Measurements from ENCODE around the gene SLC25A21. TPM values are rescaled to one million over a fixed set of nuclear protein-coding genes. Genes with fewer than 3 reads are reported as not detected.

Gene SLC25A21
- total RNA-seq, 2 experiments from 2014 or later: not detected

DNA sequence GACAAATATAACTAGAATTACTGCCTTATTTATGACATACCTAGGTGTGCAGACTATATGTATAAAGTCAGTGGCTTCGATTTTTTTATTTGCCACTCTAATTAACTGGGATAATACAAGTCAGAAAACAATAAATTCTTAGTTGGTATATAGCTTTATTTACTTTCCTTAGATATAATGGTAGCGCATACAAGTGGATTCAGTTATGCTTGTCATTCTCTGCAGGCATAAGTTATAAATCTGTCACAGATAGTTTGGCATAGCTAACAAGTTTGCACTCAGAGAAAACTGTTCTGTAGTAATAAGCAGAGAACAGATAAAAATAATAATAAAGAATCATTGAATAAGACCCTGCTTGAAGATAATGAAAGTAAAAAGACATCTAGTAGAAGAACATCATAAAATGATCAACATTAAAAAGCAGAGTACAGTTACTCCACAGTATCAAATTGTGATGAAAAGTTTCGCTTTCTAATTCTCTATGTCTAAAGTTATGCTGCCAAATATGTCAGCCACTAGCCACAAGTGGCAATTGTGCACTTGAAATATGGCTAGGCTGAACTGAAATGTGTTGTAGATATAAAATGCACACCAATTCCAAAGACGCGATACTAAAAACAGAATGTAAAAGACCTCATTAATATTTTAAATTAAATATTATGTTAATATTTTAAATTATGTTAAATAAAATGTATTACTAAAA lies 224.1 kb downstream of the SLC25A21 start:
- Mint-ChIP-seq H3K36me3 (ENCODE audit: low read depth) (no peaks in the 10 kb centered on the region), H3K27ac (no peak overlapping the region), H3K27me3 (ENCODE audit: low read depth) (peaks cover 5% of the 10 kb centered on the region), H3K4me3 (no peak overlapping the region), H3K4me1 (ENCODE audit: low read depth) (no peaks in the 10 kb centered on the region), H3K9me3 (no peaks in the 10 kb centered on the region)
- intact Hi-C loops (cut with micrococcal nuclease): loop anchor here (10.0 kb wide), 1 partner anchor 1064 kb away; no protein-coding TSS in a partner anchor
- CTCF ChIA-PET: interaction anchor here (0.7 kb wide), 1 partner anchor 202 kb away, joined by 3 read pairs; no protein-coding TSS in a partner anchor
- DNase-seq: no peak

DNA sequence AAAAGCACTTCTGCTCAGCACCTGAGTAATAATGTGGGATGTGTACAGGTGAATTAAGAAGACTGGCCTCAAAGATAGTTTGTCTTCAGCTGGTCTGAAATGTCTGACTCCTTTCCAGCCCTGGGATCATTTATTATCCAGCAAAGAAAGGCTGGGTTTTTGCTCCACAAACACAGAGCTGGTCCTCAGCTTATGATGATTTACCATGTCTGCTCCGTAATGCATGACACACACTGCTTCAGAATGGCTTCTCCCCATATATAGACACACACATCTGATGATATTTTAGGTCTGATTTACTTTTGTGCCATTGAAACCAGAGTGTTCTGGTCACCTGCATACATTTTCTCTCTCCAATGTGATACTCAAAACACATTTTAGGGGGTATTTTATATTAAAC lies 225.0 kb downstream of the SLC25A21 start:
- CTCF ChIA-PET: interaction anchor here (0.6 kb wide), 1 partner anchor 469 kb away, joined by 3 read pairs; no protein-coding TSS in a partner anchor
- H3K9me3 Mint-ChIP-seq: no peaks in the 10 kb centered on the region
- no peak overlapping the region for H3K27ac Mint-ChIP-seq
- H3K4me1 Mint-ChIP-seq (ENCODE audit: low read depth): no peaks in the 10 kb centered on the region
- no peak overlapping the region for H3K4me3 Mint-ChIP-seq
- peaks cover 5% of the 10 kb centered on the region for H3K27me3 Mint-ChIP-seq (ENCODE audit: low read depth)
- no peaks in the 10 kb centered on the region for H3K36me3 Mint-ChIP-seq (ENCODE audit: low read depth)
- no peak for DNase-seq
- intact Hi-C loops (cut with micrococcal nuclease): loop anchor here (10.0 kb wide), 1 partner anchor 1063 kb away; no protein-coding TSS in a partner anchor

DNA sequence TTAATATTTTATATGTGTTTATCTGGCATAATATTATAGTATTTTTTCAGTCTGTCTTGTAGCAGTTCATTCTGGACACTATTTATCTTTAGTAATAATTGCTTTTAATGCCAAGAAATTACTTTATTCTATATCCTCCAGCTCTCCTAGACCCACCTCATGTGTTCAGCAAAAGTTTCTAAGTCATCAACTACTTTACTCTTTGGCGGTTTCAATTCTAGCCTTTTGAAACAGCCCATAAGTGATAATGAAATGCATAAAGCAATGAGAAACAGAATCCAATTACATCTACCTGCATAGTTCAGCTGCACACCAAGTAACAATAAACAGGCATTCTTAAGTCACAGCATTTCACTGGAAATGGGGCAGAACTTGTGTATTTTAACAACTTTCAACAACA lies 225.5 kb downstream of the SLC25A21 start:
- Mint-ChIP-seq H3K4me3 (no peak overlapping the region), H3K27me3 (ENCODE audit: low read depth) (peaks cover 5% of the 10 kb centered on the region), H3K36me3 (ENCODE audit: low read depth) (no peaks in the 10 kb centered on the region), H3K4me1 (ENCODE audit: low read depth) (no peaks in the 10 kb centered on the region), H3K9me3 (no peaks in the 10 kb centered on the region), H3K27ac (no peak overlapping the region)
- intact Hi-C loops (cut with micrococcal nuclease): loop anchor here (10.0 kb wide), 1 partner anchor 1062 kb away; no protein-coding TSS in a partner anchor
- DNase-seq: no peak
- CTCF ChIA-PET: no interaction called here

DNA sequence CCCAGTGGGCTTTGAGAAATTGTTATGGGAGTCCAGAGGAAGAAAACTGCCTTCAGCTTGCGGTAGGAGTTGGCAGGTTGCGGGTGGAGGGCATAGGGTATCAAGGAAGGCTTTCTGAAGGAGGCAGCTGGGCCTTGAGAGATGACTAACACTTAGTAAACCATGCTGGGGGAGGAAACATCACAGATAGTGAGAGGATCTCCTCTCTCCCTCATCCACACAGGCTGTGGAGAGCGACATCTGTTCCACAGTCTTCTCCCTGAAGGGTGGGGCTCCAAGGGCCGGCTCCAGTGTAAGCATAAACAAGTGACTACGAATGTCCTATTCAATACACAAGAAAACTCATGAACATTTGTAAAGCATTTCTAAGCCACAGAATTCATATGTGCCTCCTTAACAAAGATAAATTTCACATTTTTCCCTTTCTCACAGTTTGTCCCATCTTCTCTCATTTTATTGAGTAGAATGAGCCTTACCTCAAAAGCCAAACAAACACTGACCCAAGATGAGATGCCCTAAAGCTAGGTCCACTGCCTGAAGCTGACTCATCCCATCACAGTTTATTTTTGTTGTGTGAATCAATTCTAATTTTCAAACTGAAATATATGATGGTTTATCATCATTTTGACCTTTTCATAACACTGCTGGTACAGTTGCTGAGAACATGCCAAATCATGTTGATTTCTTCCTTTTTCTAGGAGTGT lies 227.9 kb downstream of the SLC25A21 start:
- Mint-ChIP-seq H3K4me3 (no peak overlapping the region), H3K4me1 (ENCODE audit: low read depth) (no peaks in the 10 kb centered on the region), H3K27me3 (ENCODE audit: low read depth) (peaks cover 7% of the 10 kb centered on the region), H3K9me3 (no peaks in the 10 kb centered on the region), H3K27ac (no peak overlapping the region), H3K36me3 (ENCODE audit: low read depth) (no peaks in the 10 kb centered on the region)
- CTCF ChIA-PET: no interaction called here
- no peak for DNase-seq
- intact Hi-C loops (cut with micrococcal nuclease): loop anchor here (10.0 kb wide), 1 partner anchor 1060 kb away; no protein-coding TSS in a partner anchor

DNA sequence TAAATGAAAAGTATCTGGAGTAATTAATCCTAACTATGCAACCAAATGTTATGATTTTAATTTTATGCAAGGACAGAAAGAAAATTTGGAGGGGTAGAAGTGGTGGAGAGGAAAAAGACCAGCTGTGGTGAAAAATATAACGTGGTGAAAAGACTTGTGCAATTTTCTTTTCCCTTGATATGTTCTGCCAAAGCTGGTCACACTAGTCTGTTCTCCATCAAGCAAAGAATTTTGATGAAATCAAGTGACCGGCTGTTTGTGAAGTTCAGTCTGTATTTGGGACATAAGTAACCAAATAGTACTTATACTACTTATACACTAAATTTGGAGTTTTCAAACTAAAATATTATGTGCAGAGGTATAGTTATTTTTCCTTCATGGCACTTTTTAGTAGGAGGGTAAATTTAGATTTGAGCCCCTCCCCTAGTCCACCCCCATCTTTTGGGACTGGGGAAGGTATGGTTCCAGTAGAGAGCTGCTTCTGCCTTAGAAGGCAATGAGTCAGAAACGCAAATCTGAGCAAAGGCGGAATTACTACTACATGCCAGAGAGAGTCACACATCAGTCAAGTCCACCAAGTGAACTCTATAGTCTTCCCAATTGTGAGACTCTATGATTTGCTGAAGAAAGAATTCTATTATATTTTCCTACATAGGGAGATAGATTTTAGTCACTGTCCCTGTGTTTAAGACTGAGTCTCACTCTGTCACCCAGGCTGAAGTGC lies 229.7 kb downstream of the SLC25A21 start:
- CTCF ChIA-PET: interaction anchor here (0.7 to 2.9 kb wide), 5 partner anchors 10 to 388 kb away, joined by 3 to 21 read pairs (median 6); no protein-coding TSS in a partner anchor
- intact Hi-C loops (cut with micrococcal nuclease): loop anchor here (1.0 to 10.0 kb wide), 6 partner anchors 207 to 1058 kb away; no protein-coding TSS in a partner anchor
- no peak for DNase-seq
- no peaks in the 10 kb centered on the region for H3K4me1 Mint-ChIP-seq (ENCODE audit: low read depth)
- H3K36me3 Mint-ChIP-seq (ENCODE audit: low read depth): no peaks in the 10 kb centered on the region
- H3K27ac Mint-ChIP-seq: no peak overlapping the region
- H3K4me3 Mint-ChIP-seq: no peak overlapping the region
- H3K9me3 Mint-ChIP-seq: no peaks in the 10 kb centered on the region
- peaks cover 4% of the 10 kb centered on the region for H3K27me3 Mint-ChIP-seq (ENCODE audit: low read depth)

DNA sequence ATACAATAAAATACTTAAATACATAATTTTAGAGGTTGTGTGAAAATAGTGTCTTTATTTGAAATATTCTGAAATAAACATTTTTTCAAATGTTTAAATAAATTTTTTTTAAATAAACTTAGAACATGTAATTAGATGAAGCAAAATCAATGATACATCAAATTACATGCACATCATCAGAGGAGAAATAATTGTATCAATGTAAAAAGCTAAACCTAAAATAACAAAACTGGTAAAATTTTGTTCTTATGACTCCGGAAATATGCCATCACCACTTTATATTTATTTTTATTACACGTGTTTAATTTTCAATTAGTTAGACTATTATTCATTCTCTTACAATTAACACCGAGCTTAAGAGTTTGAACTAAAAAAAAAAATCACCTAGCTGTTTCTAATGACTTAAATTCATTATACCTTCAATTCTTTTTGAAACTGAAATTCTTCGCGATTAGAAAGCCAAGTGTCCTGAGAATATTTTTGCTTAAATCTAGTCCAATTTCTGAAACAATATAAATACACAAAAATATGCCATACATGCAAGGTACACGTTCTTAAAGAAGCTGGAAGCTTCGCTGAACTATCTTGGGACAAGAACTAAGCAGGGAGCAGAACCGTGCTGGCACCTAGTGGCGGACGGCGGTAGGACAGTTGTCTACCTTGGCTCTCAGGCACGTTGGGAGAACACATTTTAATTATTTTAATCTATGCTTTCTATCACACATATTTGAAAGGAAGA lies 230.5 kb downstream of the SLC25A21 start:
- Mint-ChIP-seq H3K27me3 (ENCODE audit: low read depth) (peaks cover 4% of the 10 kb centered on the region), H3K27ac (no peak overlapping the region)
- CTCF ChIA-PET: interaction anchor here (0.6 to 2.9 kb wide), 11 partner anchors 11 to 635 kb away, joined by 3 to 21 read pairs (median 4); no protein-coding TSS in a partner anchor

DNA sequence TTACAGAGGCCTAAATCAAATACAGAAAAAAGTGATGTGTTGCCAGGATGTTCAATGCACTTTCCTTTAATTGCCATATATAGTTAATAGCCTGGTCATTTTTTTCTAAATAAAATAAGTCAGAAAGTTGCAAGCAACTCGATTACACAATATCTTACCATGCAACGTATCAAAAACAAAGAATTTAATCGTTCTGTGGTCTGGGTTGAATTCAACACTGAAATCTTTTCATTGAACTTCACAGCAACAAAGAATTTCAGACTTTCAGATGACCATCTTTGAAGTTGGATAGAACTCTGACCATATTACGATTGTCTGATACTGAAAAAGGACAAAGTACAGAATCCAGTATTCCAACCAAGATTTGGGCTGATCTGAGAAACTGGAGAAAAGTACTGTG lies 231.9 kb downstream of the SLC25A21 start:
- H3K4me3 Mint-ChIP-seq: no peak overlapping the region
- no peaks in the 10 kb centered on the region for H3K4me1 Mint-ChIP-seq (ENCODE audit: low read depth)

More for the DNA sequence above, 230.5 kb downstream of the SLC25A21 start:
- H3K4me1 Mint-ChIP-seq (ENCODE audit: low read depth): no peaks in the 10 kb centered on the region
- DNase-seq: peak; percentile 75
- intact Hi-C loops (cut with micrococcal nuclease): loop anchor here (1.0 to 10.0 kb wide), 6 partner anchors 207 to 1057 kb away; no protein-coding TSS in a partner anchor
- no peak overlapping the region for H3K4me3 Mint-ChIP-seq
- H3K9me3 Mint-ChIP-seq: no peaks in the 10 kb centered on the region
- H3K36me3 Mint-ChIP-seq (ENCODE audit: low read depth): no peaks in the 10 kb centered on the region

DNA sequence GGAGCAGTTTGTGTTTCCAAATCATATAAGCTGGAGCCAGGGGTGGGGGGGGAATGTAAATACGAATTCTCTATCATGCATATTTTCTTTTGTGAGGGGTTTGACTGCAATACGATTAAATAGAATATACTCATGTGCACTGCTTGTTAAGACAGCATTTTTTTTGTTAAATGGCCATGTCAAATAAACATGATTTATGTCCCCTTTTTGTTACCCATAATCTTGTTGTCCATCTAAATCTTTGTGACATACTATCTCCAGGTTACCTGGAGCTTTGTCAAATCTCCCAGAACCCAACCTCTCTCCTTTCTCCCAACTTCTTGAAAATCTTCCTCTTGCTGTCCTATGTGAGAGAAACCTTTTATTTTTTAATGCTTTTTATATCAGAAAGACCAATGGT lies 233.1 kb downstream of the SLC25A21 start:
- Mint-ChIP-seq H3K9me3 (no peaks in the 10 kb centered on the region), H3K4me1 (ENCODE audit: low read depth) (no peaks in the 10 kb centered on the region), H3K27me3 (ENCODE audit: low read depth) (peaks cover 2% of the 10 kb centered on the region), H3K36me3 (ENCODE audit: low read depth) (no peaks in the 10 kb centered on the region), H3K27ac (no peak overlapping the region), H3K4me3 (no peak overlapping the region)
- CTCF ChIA-PET: interaction anchor here (0.7 kb wide), 1 partner anchor 293 kb away, joined by 3 read pairs; no protein-coding TSS in a partner anchor
- DNase-seq: no peak
- intact Hi-C loops (cut with micrococcal nuclease): no loop called here

More for the DNA sequence above, 231.9 kb downstream of the SLC25A21 start:
- Mint-ChIP-seq H3K27me3 (ENCODE audit: low read depth) (peaks cover 4% of the 10 kb centered on the region), H3K36me3 (ENCODE audit: low read depth) (no peaks in the 10 kb centered on the region), H3K9me3 (no peaks in the 10 kb centered on the region), H3K27ac (no peak overlapping the region)
- intact Hi-C loops (cut with micrococcal nuclease): loop anchor here (10.0 kb wide), 1 partner anchor 1056 kb away; no protein-coding TSS in a partner anchor
- CTCF ChIA-PET: interaction anchor here (1.1 to 2.9 kb wide), 3 partner anchors 123 to 386 kb away, joined by 3 to 21 read pairs (median 4); no protein-coding TSS in a partner anchor
- no peak for DNase-seq

DNA sequence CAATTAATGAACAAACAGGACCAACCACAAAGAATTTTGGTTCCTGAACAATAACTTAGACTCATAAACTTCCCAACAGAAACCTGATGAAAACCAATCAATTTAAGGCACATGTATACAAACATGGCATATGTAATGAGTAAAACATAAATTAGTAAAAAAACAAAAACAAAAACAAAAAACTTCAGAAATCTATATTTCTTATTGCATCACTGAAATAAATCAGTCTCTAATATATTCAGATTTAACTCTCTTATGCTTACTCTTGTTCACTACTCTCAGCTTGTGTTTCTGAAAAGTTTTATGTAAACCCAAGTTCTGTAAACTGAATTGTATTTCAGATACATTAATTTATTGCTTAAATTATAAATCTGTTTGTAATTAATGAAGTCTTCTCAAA lies 233.7 kb downstream of the SLC25A21 start:
- no peaks in the 10 kb centered on the region for H3K9me3 Mint-ChIP-seq
- H3K27ac Mint-ChIP-seq: no peak overlapping the region
- intact Hi-C loops (cut with micrococcal nuclease): no loop called here
- H3K4me3 Mint-ChIP-seq: no peak overlapping the region
- no peaks in the 10 kb centered on the region for H3K4me1 Mint-ChIP-seq (ENCODE audit: low read depth)
- CTCF ChIA-PET: interaction anchor here (0.7 kb wide), 1 partner anchor 293 kb away, joined by 3 read pairs; no protein-coding TSS in a partner anchor
- no peaks in the 10 kb centered on the region for H3K36me3 Mint-ChIP-seq (ENCODE audit: low read depth)
- no peak for DNase-seq
- H3K27me3 Mint-ChIP-seq (ENCODE audit: low read depth): peaks cover 2% of the 10 kb centered on the region

DNA sequence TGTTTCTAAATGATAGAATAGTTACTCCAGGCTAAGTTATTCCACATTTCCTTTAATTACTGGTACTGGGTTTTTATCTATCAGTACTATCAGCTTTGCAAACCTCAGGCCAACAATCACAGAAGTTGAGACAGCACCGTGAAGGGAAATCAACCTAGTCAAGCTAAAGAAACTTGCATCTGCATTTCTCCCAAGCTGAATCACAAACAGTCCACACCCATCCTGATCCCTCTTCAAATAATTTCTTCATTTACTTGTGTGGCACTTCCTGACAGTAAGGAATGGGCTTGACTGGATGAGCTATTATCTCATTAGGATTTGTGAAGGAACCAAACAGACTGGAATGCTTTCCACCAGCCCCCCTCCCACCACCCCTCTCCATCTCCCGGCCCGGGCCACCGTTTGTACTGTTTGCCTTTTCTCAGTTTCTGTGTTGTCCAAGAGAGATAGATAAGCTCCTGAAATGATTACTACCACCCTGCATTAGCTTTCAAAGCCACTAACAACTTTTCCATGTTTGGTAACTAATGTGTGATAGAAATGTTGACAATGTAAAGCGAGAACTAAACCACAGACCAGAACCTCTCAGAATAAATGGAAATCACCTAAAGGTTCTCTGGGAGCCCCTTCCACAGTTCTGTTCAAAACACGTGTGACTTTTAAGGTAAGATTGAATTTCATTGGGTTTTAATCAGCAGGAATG lies 236.3 kb downstream of the SLC25A21 start:
- Mint-ChIP-seq H3K27me3 (ENCODE audit: low read depth) (peaks cover 5% of the 10 kb centered on the region), H3K4me1 (ENCODE audit: low read depth) (no peaks in the 10 kb centered on the region), H3K9me3 (no peaks in the 10 kb centered on the region), H3K4me3 (no peak overlapping the region), H3K27ac (no peak overlapping the region), H3K36me3 (ENCODE audit: low read depth) (no peaks in the 10 kb centered on the region)
- CTCF ChIA-PET: no interaction called here
- intact Hi-C loops (cut with micrococcal nuclease): no loop called here
- no peak for DNase-seq

DNA sequence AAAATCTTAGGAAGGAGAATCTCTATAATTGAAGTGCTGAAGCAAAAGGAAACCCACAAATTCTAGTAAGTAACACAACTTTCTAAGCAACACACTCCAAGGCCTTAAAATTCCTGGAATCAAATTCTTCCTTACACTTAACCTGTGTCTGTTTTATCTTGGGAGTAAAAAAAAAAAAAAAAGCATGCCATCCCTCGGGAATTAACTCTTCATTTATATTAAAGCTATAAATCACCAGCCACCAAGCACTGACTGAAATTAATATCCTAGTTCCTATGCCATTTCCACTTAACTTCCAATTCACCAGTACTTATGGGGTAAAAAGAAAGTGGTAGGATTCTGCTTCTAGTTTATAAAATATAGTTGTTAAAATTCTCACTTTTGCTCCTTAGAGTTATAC lies 238.1 kb downstream of the SLC25A21 start:
- Mint-ChIP-seq H3K9me3 (no peaks in the 10 kb centered on the region), H3K27ac (no peak overlapping the region), H3K4me1 (ENCODE audit: low read depth) (no peaks in the 10 kb centered on the region), H3K36me3 (ENCODE audit: low read depth) (no peaks in the 10 kb centered on the region), H3K27me3 (ENCODE audit: low read depth) (peaks cover 3% of the 10 kb centered on the region), H3K4me3 (no peak overlapping the region)
- CTCF ChIA-PET: interaction anchor here (0.8 kb wide), 1 partner anchor 98 kb away, joined by 3 read pairs; no protein-coding TSS in a partner anchor
- intact Hi-C loops (cut with micrococcal nuclease): no loop called here
- DNase-seq: no peak
